Thymus (tissue), 11 donors: ENCODE measurements around the gene SNRNP200. TPM values are rescaled to one million over a fixed set of nuclear protein-coding genes. Genes with fewer than 3 reads are reported as not detected.
A peak's percentile ranks its signal among the peaks of the same experiment; 100 is the strongest.
"Not testable (repeated sequence)": the region's sequence is repeated elsewhere in the genome, so short reads cannot be mapped to it uniquely, and the experiment has no call there.

ENCODE experiments used
- DNase-seq, 9 donors: peaks; one replicate each; pipeline ENCODE4 v3.0.0-alpha.2; 2013; ENCODE audit warnings: low spot score in 9 of 9, low read depth in 6 of 9, missing footprints in 1 of 9
- H3K27ac ChIP-seq, 2 donors: one replicate each; pipeline ENCODE4 v1.5.1; 2013; ENCODE audit warnings: control low read depth in 1 of 2, low read depth in 1 of 2, low read length in 1 of 2, mild to moderate bottlenecking in 1 of 2, moderate library complexity in 1 of 2
- H3K27me3 ChIP-seq, 2 donors: one replicate each; pipeline ENCODE4 v1.5.1; 2013; ENCODE audit warnings: low read length in 1 of 2; ENCODE audit not compliant: control insufficient read depth in 2 of 2, insufficient read depth in 1 of 2
- H3K36me3 ChIP-seq, 2 donors: one replicate each; pipeline ENCODE4 v1.5.1; 2013; ENCODE audit warnings: low read length in 1 of 2, mild to moderate bottlenecking in 1 of 2, moderate library complexity in 1 of 2; ENCODE audit not compliant: control insufficient read depth in 2 of 2, insufficient read depth in 2 of 2
- H3K4me1 ChIP-seq, 2 donors: one replicate each; pipeline ENCODE4 v1.5.1; 2013; ENCODE audit warnings: low read length in 2 of 2; ENCODE audit not compliant: control insufficient read depth in 2 of 2, insufficient read depth in 2 of 2
- H3K4me3 ChIP-seq, 2 donors: one replicate each; pipeline ENCODE4 v1.5.1; 2013; ENCODE audit warnings: low read length in 2 of 2, control low read depth in 1 of 2, mild to moderate bottlenecking in 1 of 2
- H3K9me3 ChIP-seq, 2 donors: one replicate each; pipeline ENCODE4 v1.5.1; 2013; ENCODE audit warnings: low read length in 1 of 2, mild to moderate bottlenecking in 1 of 2; ENCODE audit not compliant: control insufficient read depth in 2 of 2, insufficient read depth in 1 of 2
- WGBS: extraction: QIAGEN DNeasy Blood & Tissue Kit; methylation state at CpG from one replicate; pipeline ENCODE4 v1.1.7; 2013; 5-methylcytosine and 5-hydroxymethylcytosine counted together
- polyA plus RNA-seq: library from polyadenylated mRNA; stranded (reverse); fragments of 200-250 nt; gene quantifications from one replicate; pipeline ENCODE4 v1.2.3, GENCODE V29; 2013
- total RNA-seq: library from RNA; stranded (reverse); fragments of 120-200 nt; gene quantifications from one replicate; pipeline ENCODE4 v1.2.4, GENCODE V29; 2013
- donor health status: healthy.

Gene SNRNP200
- total and polyA plus RNA-seq, 2 donors, result 51.1 to 105 TPM

DNA sequence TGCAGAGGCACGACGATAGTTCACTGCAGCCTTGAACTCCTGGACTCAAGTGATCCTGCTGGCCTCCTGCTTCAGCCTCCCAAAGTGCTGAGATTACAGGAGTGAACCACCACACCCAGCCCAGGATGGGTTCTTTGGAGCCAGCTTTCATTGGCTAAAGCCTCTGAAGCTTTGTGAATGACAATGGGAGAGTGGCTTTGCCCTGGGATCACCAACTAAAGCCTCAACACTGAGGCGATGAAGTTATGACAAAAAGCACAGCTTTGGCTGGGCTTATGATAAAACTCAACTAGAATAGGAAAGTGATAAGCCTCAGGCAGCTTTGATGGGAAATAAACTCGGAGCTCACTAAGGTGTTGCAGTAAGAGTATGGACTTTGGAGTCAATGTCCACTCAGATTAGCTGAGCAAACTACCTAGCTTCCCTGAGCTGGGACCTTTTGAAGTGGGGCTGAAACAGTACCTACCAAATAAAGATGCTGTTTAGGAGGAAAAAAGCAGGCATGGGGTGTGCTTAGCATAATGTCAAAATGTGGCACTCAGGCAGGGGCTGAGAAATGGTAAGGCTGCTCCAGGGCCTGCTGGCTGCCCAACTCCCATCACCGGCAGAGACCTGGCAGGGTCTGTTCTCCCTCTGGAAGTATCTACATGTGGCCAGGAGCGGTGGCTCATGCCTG is 43.9 kb downstream of the SNRNP200 start:
- H3K27me3 ChIP-seq, result no peaks in the 10 kb centered on the region
- DNase-seq, result no peak
- H3K36me3 ChIP-seq, result peaks cover 35 to 53% of the 10 kb centered on the region in 2 donors
- peaks cover 20 to 22% of the 10 kb centered on the region in 2 donors for H3K4me1 ChIP-seq
- H3K4me3 ChIP-seq, result no peak overlapping the region
- WGBS, result 98% methylated on average over 6 of the region's 6 CpGs
- no peaks in the 10 kb centered on the region for H3K9me3 ChIP-seq
- H3K27ac ChIP-seq, result no peak overlapping the region

DNA sequence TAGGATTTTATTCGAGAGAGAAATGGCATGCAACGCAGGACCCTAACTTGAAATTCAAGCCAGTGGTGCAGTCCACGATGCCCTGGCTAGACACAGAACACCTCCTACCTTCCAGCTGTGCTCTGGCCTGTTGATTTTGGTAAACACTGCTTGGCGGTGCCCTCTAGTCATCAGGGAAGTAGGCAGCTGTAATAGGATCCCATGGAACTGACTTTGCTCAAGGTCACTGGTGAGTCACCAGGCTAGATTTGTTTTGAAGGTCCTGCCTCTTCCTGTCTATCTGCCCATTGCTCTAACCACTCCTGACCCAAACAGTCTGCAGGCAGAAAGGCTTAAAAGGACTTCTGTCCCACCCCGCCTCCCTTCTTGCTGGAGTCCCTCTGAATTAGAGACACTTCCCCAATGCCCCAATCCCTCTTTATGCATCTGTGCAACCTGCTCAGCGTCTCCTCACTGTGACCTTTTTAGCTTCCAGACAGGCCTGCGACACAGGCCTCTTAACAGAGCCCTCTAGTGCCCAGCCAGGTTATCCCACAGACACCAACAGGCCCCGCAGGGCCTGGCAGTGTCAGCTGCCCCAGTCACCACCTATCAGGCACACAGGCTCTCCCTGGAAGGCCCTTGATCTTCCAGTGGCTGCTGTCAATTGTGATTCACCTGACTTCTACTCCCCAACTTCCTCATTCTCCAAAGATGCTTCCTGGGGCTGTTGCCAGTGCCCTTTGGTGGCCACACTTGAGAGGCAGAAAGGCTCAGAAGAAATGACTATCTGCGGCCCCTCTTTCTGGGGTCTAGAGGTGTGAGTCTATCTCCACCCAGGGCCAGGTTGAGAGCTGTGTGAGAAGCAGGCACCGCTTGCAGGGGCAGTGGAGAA is 44.7 kb downstream of the SNRNP200 start:
- H3K27me3 ChIP-seq, result no peaks in the 10 kb centered on the region
- WGBS, result 69% methylated on average over 10 of the region's 10 CpGs
- peak overlapping the region; percentile 47 to 66 for H3K27ac ChIP-seq
- H3K4me1 ChIP-seq, result peaks cover 19 to 21% of the 10 kb centered on the region in 2 donors
- peaks cover 38 to 56% of the 10 kb centered on the region in 2 donors for H3K36me3 ChIP-seq
- H3K9me3 ChIP-seq, result no peaks in the 10 kb centered on the region
- peak in 1 of 9 donors; percentile 39 for DNase-seq
- H3K4me3 ChIP-seq, result no peak overlapping the region

DNA sequence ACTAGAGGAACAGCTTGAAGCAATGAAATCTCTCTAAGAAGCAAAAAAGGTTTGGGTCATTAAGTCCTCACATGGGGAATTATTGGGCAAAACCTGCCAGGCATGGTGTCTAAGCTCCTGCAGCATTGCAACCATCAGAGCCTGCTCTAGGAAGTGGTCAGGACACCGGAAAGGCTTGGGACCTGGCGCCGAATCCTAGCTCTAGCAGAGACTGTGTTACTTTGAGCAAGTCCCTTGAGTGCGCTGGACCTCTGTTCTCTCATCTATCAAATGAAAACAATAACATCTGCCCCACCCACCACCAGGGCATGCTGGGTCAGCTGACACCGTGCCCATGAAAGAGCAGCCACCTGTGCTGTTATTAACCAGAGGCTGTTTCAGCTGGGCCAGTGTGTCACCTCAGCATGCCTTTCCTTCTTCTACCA is 45.8 kb downstream of the SNRNP200 start:
- Histone ChIP-seq H3K9me3 (no peaks in the 10 kb centered on the region), H3K4me3 (no peak overlapping the region), H3K27me3 (no peaks in the 10 kb centered on the region), H3K4me1 (peaks cover 13 to 15% of the 10 kb centered on the region in 2 donors), H3K36me3 (peaks cover 45 to 65% of the 10 kb centered on the region in 2 donors), H3K27ac (peak overlapping the region in 1 of 2 donors; percentile 20)
- no peak for DNase-seq
- WGBS, result 92% methylated on average over 5 of the region's 5 CpGs

DNA sequence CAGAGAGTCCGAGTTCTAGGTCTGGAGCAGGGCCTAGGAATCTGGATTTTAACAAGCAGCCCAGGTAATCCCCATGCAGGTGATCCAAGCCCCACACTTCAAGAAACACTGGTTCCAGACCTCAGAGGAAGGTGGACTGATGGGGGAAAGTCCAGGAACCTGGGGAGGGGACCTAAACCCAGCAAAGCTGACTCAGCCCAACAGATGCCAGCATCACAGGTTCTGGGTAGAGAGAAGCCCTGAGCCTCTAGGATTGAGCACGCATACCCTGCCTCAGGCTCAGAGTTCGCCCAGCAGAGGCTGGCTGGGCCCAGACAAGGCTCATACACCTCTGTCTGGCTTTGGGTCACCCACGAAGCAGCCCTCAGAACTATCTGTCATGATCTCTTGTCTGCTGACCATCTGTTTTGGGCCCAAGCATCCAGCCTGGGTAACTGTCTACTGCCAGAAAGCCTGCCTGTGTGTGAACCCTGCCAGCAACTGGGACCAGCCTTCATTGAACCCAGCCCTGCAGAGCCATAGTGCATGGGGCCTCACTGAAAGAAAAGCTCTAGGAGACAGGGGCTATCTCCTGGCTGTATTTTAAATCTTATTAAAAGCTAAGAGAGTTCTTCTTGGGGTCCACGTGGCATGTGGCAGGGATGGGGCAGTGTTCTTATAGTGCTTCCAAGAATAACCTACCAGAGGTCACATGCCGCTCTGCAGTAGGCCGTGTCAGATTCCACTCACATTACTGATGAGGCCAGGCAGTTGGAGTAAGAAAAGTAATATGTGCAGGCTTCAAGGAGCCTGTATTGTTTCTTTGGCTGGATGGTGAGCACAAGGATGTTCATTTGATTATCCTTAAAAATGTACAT is 47.0 kb downstream of the SNRNP200 start:
- DNase-seq, result no peak
- Histone ChIP-seq H3K9me3 (no peaks in the 10 kb centered on the region), H3K4me1 (peaks cover 7 to 13% of the 10 kb centered on the region in 2 donors), H3K36me3 (peaks cover 57 to 68% of the 10 kb centered on the region in 2 donors), H3K27ac (peak overlapping the region in 1 of 2 donors; percentile 31), H3K4me3 (no peak overlapping the region), H3K27me3 (no peaks in the 10 kb centered on the region)
- WGBS, result 96% methylated on average over 7 of the region's 7 CpGs

DNA sequence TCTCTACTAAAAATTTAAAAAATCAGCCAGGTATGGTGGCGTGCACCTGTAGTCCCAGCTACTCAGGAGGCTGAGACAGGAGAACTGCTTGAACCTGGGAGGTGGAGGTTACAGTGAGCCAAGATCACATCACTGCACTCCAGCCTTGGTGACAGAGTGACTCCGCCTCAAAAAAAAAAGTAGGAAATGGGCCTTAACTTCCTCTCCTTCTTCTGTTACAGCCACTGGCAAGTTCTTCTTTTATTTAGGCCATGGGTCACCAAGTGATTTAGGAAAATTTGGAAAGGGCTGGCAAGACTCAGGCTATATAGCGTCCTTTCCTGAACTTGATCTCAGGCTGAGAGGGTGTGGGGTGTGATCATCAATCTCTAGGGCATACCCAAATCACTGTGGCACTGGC is 47.6 kb downstream of the SNRNP200 start:
- not testable (repeated sequence) for DNase-seq, H3K4me3 ChIP-seq, H3K9me3 ChIP-seq, H3K27me3 ChIP-seq
- H3K4me1 ChIP-seq, result peaks cover 6 to 13% of the 10 kb centered on the region in 2 donors
- peak overlapping the region in 1 of 2 donors; percentile 15 for H3K27ac ChIP-seq
- 96% methylated on average over 3 of the region's 3 CpGs for WGBS
- H3K36me3 ChIP-seq, result peaks cover 63 to 73% of the 10 kb centered on the region in 2 donors

DNA sequence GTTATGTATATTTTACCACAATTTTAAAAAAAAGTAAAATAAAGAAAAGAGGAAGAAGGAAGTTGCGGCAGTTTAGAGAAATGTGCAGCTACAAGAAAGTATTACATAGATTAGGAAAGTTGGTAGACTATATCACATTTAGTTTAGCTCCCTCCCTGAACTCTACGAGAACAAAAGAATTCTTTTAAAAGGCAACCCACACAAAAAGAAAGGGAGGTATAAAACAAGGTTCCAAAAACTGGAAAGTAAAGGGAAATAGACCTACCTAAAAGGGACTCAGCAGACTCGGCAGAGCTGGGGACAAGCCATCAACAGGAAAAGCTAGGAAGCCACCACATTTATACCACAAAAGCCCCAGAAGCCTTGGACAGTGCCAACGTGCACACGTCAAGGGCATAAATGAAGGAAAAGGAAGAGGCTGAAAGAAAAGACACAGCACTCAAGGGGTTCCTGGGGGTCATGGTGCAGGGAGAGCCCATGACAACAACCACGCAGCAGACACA is 48.7 kb downstream of the SNRNP200 start:
- peaks cover 0 to 3% of the 10 kb centered on the region in 2 donors for H3K9me3 ChIP-seq
- no peak overlapping the region for H3K4me3 ChIP-seq
- DNase-seq, result no peak
- peaks cover 67 to 80% of the 10 kb centered on the region in 2 donors for H3K36me3 ChIP-seq
- WGBS, result 9% methylated on average over 6 of the region's 6 CpGs
- H3K27ac ChIP-seq, result peak overlapping the region; percentile 62 to 74
- H3K27me3 ChIP-seq, result no peaks in the 10 kb centered on the region
- peaks cover 6 to 13% of the 10 kb centered on the region in 2 donors for H3K4me1 ChIP-seq

DNA sequence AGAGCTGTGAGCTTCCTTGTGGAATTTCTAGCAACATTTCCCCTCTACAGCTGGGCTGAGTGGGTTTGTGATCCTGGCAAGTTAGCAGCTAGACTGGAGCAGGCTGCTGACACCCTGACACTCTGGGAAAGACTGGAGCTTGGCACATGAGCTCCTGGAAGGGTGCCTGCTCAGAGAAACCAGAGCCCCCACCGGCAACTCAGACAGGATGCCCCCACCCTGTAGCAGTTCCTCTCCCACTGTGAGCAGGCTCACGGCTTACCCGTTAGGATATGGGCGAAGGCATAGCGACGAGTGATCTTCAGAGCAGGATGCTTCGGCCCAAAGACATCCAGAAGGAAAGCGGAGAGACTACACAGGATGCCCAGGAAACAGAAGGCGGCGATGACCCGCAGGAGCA is 50.8 kb downstream of the SNRNP200 start:
- Histone ChIP-seq H3K4me3 (no peak overlapping the region), H3K4me1 (peaks cover 6 to 7% of the 10 kb centered on the region in 2 donors), H3K36me3 (peaks cover 69 to 70% of the 10 kb centered on the region in 2 donors), H3K9me3 (peaks cover 0 to 3% of the 10 kb centered on the region in 2 donors), H3K27me3 (no peaks in the 10 kb centered on the region), H3K27ac (no peak overlapping the region)
- no peak for DNase-seq
- WGBS, result 63% methylated on average over 11 of the region's 11 CpGs

DNA sequence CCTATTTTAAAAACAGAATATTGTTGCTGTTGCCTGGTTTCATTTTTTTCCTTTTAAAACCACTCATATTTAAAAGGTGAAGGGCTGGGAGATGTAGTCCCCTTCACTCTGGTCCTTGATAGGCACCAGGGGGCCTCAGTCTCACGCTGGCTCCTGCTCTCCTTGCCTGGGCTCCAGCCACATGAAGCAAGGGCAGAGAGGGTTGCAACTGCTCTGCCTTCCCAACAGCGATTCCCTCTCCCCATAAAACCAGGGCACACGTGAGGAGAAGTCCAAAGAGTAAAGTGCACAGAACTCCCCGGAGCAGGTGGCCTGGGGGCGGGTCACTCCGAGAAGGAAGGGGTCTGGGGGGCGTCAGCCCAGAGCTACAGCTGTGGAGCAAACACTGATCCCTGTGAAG is 52.3 kb downstream of the SNRNP200 start:
- Histone ChIP-seq H3K27me3 (no peaks in the 10 kb centered on the region), H3K9me3 (peaks cover 0 to 3% of the 10 kb centered on the region in 2 donors), H3K27ac (no peak overlapping the region), H3K36me3 (peaks cover 54 to 58% of the 10 kb centered on the region in 2 donors), H3K4me1 (peaks cover 4 to 5% of the 10 kb centered on the region in 2 donors), H3K4me3 (no peak overlapping the region)
- WGBS, result 98% methylated on average over 7 of the region's 7 CpGs
- no peak for DNase-seq
